Measurements from ENCODE around the gene LRMDA. TPM values are rescaled to one million over a fixed set of nuclear protein-coding genes. Genes with fewer than 3 reads are reported as not detected.

LRMDA gene
- total RNA-seq, 1 donor: 32.6 TPM

DNA sequence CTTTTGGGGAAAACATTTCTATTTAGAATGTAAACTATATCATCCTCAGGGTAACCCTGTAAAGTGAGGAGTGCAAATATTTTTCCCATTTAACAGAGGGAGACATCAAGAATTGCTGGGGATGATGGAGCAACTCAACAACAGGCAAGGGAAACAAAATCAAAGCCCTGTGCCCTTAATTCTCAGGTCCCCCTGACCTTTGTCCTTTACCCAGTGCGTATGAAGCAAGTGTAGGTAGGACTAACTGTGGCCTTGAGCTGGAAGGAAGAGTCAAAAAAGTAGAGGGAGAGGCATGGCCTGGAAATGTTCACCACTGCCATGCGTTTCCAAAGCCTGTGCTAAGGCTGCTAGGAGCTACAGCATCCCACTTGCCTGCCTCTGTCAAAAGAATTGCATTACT is 896.9 kb downstream of the LRMDA start:
- DNase-seq (ENCODE audit: low read depth in 2 of 3, low spot score in 2 of 3): no peak

DNA sequence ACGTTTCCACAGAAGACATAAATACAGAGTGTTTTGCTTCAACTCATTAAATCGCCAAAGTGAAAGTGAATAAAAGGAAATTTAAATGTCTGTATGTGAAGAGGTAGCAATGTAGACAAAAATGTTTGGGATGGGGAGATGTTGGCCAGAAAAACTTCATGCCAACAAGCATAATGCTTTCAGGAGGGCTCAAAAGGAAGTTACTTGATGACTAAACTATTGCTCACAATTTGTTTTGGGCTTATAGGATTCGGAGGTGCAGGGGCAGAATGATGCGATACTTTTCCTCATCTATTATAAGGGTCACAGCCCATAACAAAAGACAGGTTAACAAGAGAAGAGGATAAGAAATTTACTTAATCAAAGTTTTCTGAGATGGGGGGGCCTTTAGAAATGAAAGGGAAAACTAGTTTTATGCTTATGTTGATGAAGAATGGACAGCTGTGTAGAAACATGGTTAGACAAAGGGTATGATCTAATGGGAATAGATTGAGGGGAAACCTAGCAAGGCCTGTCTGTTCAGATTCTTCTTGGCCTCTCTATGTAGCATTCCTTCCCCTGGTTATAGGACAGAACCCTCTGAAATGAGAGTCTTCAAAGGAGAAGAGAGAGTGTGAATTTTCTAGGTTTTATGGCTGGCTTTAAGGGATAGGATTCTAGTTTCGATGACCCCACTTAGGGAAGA is 898.6 kb downstream of the LRMDA start:
- no peak for DNase-seq (ENCODE audit: low read depth in 2 of 3, low spot score in 2 of 3)

DNA sequence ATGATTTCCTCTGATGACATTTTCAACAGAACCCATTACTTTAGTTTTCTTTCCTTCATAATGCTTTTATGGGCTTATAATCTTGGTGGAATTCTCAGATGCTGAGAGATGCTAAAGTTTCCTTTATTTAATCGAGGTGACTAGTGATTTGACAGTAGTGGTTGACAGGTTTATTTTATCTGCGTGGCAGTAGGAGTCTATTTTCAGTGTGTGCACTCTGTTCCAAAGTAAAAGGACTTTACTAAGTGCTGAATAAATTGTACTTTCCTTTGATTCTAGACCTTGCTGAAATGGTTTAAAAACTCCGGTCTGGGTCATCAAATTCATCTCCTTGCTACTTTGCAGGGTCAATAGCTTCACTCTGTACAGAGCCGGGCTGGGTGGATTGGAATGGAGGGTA is 900.3 kb downstream of the LRMDA start:
- DNase-seq (ENCODE audit: low read depth in 2 of 3, low spot score in 2 of 3): no peak

DNA sequence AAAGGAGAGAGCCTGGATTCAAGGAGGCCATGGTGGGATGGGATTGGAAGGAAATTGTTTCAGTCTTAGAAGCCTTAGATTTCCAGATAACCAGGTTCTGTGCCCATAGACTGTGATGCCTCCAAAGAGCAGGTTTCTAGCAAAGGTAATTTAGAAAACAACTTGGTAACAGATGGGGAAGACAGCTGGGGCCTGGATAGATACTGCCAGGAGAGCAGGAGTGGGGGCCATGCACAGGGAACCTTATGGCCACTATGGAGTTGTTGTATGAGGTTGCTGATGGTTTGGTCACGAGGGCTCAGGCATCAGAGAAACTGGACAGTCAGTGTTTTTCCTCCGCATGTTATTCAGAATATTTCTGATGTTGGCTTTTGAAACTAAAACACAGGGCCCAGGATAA is 901.9 kb downstream of the LRMDA start:
- DNase-seq (ENCODE audit: low read depth in 2 of 3, low spot score in 2 of 3): no peak

DNA sequence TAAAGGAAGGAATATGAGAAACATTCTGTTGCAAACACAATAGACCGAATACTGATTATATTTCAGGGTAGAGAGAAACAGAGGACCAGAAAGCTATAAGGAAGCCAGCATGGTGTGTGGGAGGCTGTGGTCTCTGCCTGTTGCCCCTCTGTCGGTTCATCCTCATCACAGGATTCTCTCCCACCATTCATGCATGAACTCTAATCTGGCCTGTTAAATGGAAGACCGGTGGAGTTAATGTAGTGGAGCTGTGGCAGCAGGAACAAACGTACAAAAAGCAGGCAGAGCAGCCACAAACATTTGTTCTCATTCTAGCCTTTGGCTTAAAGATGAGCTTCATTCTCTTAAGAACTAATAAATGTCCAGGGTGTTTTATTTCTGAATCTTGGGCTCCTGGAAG is 902.4 kb downstream of the LRMDA start:
- no peak for DNase-seq (ENCODE audit: low read depth in 2 of 3, low spot score in 2 of 3)

DNA sequence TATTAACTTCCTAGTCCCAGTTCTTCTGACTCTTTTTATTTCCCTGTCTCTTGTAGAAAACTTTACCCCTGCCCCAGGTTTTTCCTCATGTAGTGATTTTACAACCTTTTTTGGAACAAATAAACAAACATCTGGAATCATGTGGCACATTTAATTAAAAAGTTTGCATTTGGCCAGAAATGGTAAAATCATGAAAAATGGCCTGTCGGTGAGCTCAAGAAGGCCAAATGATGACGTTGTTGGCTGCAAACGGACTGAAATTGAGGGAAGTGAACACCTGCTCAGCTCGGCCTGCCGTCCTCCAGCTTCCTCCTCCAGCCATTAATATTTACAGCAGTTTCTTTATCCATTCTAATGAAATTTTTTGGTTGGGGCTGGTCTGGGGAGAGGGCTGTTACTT is 902.8 kb downstream of the LRMDA start:
- no peak for DNase-seq (ENCODE audit: low read depth in 2 of 3, low spot score in 2 of 3)

DNA sequence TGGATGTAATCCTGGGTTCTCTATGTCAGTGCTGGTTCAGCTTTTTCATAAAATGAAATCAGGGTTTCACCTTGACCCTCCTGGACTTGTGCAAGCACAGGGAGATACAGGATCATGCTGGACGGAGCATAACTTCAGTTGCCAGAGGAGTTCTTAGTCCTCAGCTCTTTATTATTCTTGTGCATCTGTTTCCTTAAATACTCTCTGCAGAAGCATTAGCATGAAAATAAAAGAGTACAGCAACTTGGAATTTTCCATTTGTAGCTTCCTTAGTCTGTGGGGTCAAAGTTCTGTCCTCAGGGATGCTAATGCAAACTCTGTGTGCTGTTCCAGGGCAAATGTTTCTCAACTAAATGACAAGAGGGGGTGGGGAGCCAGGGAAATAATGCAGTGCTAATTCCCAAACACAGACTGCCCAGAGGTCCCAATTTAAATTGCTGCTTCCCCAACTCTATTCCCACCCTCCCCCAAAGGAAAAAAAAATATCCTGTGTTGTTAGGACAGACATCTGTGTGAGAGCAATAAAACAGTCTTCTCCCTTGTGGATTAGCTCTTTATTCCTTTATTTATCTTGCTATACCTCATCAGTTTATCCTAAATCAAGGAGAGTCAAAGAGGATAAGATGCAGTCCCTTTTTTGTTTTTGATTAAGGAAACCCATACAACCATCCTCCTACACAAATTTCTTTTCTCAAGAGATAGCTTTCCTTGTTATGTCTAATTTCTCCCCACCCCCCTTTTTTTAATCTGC is 905.0 kb downstream of the LRMDA start:
- no peak for DNase-seq (ENCODE audit: low read depth in 2 of 3, low spot score in 2 of 3)

DNA sequence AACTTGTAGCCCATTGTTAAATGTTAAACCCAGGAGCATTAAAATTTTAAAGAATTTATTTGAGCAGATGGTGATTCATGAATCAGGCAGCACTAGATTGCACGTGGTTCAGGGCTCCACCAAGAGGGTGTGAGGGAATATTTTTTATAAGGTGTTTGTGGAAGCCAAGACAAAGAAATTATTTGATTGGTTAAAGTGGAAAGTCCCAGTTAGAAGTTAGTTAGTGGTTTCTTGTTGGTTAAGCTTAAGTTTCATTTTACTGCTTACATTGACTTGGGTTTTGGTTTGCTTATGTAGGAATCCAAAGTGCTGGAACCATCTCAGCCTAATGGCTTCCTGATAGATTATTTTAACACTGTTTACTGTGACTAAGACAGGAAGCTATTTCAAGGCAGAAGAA is 906.2 kb downstream of the LRMDA start:
- no peak for DNase-seq (ENCODE audit: low read depth in 2 of 3, low spot score in 2 of 3)

DNA sequence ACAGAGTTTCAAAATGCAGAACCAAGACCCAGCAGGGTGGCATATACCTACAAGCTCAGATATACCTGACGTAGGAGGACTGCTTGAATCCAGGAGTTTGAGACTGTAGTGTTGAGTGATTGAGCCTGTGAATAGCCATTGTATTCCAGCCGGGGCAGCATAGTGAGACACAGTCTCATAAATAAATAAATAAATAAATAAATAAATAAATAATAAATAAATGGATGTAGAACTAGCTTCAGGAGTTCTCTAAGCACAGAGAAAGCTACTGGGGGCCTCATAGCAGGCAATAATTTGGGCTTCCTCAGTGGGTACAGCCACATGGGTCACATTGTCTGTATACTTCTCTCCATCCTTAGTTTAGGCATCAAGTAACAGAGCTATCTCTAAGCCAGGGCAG is 906.8 kb downstream of the LRMDA start:
- DNase-seq (ENCODE audit: low read depth in 2 of 3, low spot score in 2 of 3): no peak

DNA sequence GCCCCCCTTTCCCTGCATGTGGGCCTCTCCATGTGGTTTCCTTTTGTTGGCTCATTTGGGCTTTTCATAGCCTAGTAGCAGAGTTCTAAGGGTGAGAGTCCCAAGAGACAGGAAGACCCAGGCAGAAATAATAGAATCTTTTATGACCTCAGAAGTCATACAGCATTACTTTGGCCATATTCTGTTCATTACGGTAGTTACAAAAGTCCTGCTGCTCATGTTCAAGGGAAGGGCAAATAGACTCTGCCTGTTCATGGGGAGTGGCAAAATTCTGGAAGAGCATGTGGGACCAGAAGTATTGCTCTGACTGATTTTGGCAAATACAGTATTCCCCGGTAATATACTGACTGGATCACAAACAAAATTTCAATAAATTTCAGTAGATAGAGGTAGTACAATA is 910.3 kb downstream of the LRMDA start:
- no peak for DNase-seq (ENCODE audit: low read depth in 2 of 3, low spot score in 2 of 3)

DNA sequence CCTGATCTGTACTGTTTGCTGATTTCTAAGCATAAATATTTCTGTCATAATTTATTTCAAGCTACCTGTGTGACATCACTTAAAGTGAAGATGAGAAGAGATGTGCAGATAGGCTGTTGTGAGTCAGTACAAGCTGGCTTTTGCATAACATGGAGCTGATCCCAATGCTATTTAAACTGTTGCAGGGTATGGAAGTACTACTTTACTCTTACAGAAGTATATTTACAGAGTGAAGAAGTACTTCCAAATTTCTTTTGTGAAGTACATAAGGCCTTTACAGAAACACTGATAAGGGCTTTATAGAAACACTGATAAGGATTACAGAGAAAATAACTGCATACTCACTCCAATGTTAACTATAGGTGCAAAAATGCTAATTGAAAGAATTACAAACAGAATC is 911.6 kb downstream of the LRMDA start:
- no peak for DNase-seq (ENCODE audit: low read depth in 2 of 3, low spot score in 2 of 3)

DNA sequence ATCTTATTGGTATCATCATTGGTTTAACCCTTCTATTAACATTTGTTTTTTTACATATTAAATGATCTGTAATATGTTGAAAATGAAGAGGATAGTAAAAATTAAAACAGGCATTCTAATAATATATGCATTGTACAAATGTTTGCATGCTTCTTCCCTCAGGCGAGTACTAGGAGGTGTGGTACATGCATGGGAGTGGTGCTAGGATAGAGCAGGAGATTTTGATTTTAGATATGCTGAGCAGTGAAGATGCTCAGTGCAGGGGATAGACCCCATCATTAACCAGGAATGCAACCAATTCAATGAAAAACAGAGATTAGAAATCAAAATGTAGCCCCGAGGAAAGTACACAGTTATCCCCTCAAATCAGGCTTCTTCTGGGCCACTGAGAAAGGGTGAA is 916.4 kb downstream of the LRMDA start:
- DNase-seq (ENCODE audit: low read depth in 2 of 3, low spot score in 2 of 3): no peak

DNA sequence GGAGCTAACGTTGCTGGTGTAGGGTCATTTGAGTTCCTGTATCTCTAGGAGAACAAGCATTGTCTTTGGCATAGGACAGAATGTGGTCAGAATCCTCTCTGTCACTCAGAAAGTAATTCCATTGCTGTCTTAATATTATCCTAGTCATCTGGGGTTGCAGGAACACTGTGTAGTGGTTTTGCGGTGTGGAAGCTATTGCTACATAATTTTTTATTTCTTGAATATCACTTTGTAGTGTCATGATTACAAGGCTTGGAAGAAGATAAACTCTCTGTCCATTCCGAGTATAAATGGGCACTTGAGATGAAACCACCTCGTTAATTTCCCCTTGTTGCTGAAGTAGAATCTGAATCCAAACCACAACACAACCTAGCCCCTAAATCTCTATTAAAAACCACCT is 919.2 kb downstream of the LRMDA start:
- no peak for DNase-seq (ENCODE audit: low read depth in 2 of 3, low spot score in 2 of 3)

DNA sequence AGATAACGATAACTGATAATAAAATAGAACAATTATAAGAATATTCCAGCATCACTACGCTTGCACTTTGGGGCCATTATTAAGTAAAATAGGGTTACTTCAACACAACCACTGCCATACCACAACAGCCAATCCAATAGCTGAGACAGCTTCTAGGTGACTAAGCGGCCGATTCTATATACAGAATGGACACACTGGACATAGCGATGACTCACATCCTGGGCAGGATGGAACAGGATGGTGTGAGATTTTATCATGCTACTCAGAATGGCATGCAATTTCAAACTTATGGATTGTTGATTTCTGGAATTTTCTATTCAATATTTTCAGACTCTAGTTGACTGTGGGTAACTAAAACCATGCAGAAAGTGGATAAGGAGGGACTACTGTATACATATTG is 920.9 kb downstream of the LRMDA start:
- no peak for DNase-seq (ENCODE audit: low read depth in 2 of 3, low spot score in 2 of 3)

DNA sequence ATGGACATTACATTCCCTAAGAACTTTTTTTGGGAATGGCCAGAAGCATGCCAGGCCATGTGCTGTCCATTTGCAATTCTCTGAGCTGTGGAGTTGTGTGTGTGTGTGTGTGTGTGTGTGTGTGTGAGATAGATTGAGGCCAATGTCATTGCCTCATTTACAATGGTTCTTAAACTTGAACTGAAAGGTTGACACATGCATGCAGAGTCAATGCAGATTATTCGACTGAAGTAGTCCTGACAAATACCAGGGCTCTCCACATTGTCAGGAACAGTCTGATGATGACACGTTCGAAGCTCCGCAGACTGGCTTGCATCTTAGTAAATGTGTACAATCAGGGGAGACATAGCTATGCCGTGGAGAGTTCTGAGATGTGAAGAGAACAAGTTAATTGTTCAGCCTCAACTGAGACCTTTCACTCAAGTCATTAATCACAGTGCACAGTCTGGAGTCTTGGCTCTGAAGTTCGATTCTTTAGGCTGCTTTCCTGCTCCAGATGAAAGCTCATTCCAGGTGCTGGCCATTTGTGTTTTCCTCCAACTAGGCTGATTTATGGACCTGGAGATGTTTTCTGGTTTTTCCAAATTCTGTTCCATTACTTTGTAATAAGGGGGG is 921.9 kb downstream of the LRMDA start:
- DNase-seq (ENCODE audit: low read depth in 2 of 3, low spot score in 2 of 3): no peak

DNA sequence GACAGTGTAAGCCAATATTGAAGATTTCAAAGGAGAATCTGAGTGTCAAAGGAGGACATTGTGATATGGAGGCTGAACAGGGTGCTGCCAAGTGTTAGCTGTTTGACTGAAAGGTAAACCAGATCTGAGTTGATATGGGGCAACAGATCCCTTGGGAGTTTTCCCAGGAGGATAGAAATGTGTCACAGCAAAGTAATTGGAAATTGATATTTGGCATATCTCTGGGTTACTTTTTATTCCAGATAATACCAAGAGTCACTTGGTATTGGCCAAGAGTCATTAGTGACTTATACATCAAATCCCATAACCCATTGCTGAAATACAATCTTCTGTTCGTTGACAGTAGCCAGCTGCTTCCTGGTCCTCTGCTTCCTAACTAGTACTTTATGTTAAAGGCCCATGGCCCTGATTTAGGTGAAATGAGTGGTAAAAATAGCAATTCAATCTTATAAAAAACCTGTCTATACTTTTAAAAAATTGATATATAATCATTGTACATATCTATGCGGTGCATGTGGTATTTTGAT is 922.9 kb downstream of the LRMDA start:
- no peak for DNase-seq (ENCODE audit: low read depth in 2 of 3, low spot score in 2 of 3)

DNA sequence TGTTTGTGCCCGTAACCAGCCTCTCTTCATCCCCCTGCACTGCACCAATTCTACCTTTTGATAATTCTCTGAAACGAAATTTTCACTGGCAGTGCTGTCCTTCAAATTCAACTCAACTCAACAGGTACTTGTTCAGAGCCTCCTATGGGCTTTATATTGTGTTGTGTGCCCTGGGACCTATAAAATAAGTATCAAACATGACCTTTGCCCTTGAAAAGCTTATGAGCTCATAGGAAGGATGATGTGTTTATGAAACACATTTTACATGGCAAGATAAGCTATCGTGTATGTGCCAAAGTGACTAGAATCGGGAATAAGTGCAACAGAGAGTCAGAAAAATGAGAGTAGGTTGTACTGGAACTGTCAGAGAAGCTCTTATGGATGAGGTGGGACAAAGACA is 923.5 kb downstream of the LRMDA start:
- no peak for DNase-seq (ENCODE audit: low read depth in 2 of 3, low spot score in 2 of 3)

DNA sequence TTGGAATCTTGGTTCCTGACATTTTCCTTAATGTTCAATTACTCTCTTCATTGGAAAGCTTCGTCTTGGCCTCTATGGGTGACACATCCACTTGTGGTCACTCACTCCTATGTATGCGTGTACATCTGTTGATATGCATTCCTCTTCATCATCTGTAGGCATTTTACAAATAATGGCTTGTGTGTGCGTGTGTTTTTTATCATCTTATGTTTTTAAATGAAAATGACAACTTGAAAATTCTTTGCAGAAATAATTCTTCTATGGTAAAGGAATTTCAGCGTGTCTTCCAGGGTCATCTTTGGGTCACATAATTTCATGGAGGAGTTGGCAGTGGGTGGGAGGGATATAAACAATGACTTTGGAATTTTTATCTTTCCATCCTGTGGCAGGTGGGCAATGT is 925.1 kb downstream of the LRMDA start:
- DNase-seq (ENCODE audit: low read depth in 2 of 3, low spot score in 2 of 3): no peak

DNA sequence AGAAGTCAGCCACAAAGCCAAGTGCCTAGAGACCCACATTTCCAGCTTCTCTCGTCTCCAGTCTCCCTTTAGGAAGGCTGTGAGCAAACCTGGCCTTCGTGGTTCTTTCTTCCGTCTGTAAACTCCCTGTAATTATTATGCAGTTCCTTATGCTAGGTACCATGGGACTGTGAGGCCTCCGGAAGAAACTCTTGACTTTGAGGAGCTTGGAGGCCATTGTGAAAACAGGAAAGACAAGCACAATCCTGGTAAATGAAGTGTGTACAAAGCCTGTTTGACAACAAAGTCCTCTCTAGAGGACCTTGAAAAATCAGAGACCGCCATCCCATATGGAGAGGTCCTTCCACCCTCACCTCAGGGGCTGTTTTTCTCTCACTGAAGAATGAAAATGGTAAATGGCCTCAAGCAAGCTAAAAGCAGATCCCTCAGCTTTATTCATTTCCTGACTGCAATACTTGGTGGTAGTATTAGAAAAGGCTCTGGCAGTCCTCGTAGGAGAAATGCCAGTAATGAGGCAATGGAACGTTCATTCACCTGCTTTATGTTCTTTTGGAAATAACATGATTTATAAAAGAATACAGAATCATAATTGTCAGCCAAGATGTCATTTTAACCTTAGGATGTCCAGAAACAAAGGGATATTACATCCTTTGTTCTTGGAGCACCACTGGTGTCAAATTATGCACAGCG is 926.4 kb downstream of the LRMDA start:
- DNase-seq (ENCODE audit: low read depth in 2 of 3, low spot score in 2 of 3): no peak

DNA sequence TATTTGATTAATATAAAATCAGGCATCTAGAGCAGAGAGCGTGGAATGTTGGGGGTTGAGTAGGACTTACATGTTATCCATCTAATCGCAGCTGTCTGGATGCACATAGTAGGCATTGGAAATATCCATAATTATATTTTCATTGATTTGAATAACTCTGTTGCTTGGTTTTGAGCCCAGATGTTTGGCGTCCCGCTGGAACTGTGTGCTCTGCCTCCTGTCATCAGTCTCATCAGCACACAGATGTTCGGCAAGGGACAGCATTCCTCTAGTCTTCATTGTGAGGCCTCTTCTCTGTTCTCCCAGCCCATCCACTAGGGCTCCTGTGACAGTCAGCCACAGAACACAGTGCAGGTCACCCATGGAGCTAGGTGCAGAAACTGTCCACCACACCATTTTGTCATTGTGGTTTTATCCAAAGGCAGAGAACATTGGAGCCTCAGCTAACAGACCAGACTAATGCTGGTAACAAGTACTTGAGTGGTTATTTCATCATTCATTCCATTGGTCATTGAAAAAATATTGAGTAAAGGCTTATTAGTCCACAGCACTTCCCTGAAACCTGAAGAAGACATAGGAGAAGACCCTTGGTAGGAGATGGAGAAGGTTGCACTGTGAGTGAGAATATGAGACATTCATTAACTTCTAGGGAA is 927.4 kb downstream of the LRMDA start:
- no peak for DNase-seq (ENCODE audit: low read depth in 2 of 3, low spot score in 2 of 3)

DNA sequence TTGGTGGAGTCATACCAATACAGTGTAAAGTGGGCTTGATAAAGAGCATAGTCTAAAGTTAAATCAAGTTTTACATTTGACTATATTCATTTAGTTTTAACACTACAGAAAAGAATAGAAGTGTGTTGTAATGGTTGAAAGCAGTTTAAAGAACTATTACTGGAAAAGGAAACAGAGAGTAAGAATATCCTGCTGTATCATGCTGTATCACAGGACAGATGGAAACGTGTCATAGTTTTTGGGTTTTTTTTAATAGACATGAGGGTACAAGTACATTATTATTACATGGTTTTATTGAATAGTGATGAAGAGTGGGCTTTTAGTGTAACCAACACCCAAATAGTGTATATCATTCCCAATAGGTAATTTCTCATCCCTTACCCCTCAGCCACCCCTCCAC is 944.3 kb downstream of the LRMDA start:
- no peak for DNase-seq (ENCODE audit: low read depth in 2 of 3, low spot score in 2 of 3)
